Esophagus squamous epithelium (tissue), 5 donors: Measurements from ENCODE around the gene ATP11A. TPM values are rescaled to one million over a fixed set of nuclear protein-coding genes. Genes with fewer than 3 reads are reported as not detected.

Experiments
- DNase-seq: peaks from one replicate; lab custom pipeline; 2025; lab: John Stamatoyannopoulos, UW
- H3K27ac ChIP-seq, 4 donors: fragments of 200-600 bp; sonication (generic); one replicate each; pipeline ENCODE4 v1.5.1; 2016 to 2019; ENCODE audit warnings: mild to moderate bottlenecking in 1 of 4
- H3K27me3 ChIP-seq, 4 donors: fragments of 200-600 bp; sonication (generic); 1 replicate in 3 of 4; 2 replicates in 1 of 4; pipeline versions ENCODE4 v1.5.1 to v1.6.0; 2017 to 2021; ENCODE audit warnings: antibody characterized with exemption in 1 of 4
- H3K36me3 ChIP-seq, 3 donors: fragments of 200-600 bp; sonication (generic); one replicate each; pipeline ENCODE4 v1.5.1; 2016 to 2019
- H3K4me1 ChIP-seq, 3 donors: fragments of 200-600 bp; sonication (generic); one replicate each; pipeline ENCODE4 v1.5.1; 2017 to 2019
- H3K4me3 ChIP-seq, 4 donors: fragments of 200-600 bp; sonication (generic); 1 replicate in 3 of 4; 2 replicates in 1 of 4; pipeline ENCODE4 v1.5.1; 2016 to 2019; ENCODE audit warnings: mild to moderate bottlenecking in 2 of 4, moderate library complexity in 1 of 4
- H3K9me3 ChIP-seq, 3 donors: fragments of 200-600 bp; sonication (generic); one replicate each; pipeline ENCODE4 v1.5.1; 2016 to 2019
- POLR2A ChIP-seq, 4 donors: fragments of 450-650 bp; IDR thresholded peaks; one replicate each; pipeline ENCODE4 v1.6.1; 2017; ENCODE audit warnings: antibody characterized with exemption in 4 of 4, mild to moderate bottlenecking in 4 of 4, moderate library complexity in 3 of 4
- WGBS, 2 donors: methylation state at CpG; one replicate each; pipeline ENCODE4 v1.1.5; 2018; 5-methylcytosine and 5-hydroxymethylcytosine counted together
- intact Hi-C: fragments of 100-400 bp; cut with DNase I; formaldehyde crosslinking; loops from one replicate; pipeline ENCODE4 v1.15.0; 2022
- total RNA-seq, 4 donors: library from RNA; depleted of rRNA; stranded (reverse); fragments of >200 nt; gene quantifications; one replicate each; pipeline ENCODE4 v1.1.0, GENCODE V29; 2016
- TF ChIP-seq, protein P1 (sequence below), 6 experiments: fragments of 450-650 bp in 4 of 6; fragments of 200-600 bp in 2 of 6; sonication (generic) in 2 of 6; IDR thresholded peaks; one replicate each; pipeline ENCODE4 v1.5.1; 2016 to 2019; ENCODE audit warnings: antibody characterized with exemption in 6 of 6, mild to moderate bottlenecking in 4 of 6, moderate library complexity in 4 of 6
- donor health status: DM: yes; HTN: yes; CAD: no.

ATP11A gene
- total RNA-seq, 4 donors from 2014 or later = 9.6 to 20.0 (median 16.1) TPM

- TF ChIP-seq POLR2A (IDR thresholded peaks at IDR 0.05) = no peak
- no peak for DNase-seq
- 94 to 97% methylated on average over 27 to 34 of the region's 34 CpGs for WGBS, 2 donors
- intact Hi-C loops = no loop called here
- Histone ChIP-seq H3K27me3 (no peaks in the 10 kb centered on the region), H3K4me3 (no peak overlapping the region), H3K4me1 (peaks cover 7 to 34% (median 13%) of the 10 kb centered on the region in 3 donors), H3K27ac (no peak overlapping the region), H3K9me3 (no peaks in the 10 kb centered on the region), H3K36me3 (no peaks in the 10 kb centered on the region)
Measured at GRCh38 chr13:112696869-112697465, 7.1 kb downstream of the ATP11A start.

DNA sequence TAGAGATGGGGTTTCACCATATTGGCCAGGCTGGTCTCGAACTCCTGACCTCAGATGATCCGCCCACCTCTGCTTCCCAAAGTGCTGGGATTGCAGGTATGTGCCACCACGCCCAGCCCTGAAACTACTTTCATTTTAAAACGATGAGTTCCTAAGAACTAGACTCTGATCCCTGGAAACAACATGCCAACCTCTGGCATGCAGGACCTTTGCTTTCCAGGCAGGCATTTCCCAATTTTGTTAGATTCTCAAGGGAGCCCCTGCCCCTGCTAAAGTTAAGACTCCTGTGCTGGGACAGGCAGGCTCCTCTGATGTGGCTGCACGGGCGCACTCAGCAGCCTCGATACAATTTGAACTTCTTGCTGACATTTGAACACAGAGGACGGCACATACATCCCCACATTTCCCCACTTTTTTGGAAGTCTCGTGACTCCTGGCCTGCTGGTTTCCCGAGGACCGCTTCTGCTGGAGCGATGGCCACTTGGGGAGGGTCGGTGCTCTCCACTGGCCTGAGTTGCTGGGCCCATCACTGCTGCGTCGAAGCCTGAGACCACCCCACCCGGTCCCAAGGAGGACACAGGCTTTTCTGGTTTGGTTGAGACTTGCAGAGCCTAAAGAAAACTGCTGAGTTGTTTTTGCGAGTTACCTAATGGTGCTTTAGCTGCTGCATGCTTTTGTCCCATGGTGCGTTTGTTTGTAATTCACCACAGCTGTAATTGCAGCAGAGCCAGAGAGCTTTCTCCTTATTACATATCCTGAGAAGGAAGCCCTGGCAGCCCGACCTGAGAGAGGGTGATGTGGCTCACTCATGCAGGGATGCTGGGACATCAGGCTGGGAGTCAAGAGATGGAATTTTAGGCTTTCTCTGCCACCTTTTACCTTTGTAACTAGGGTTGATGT lies 8.2 kb downstream of the ATP11A start:
- Histone ChIP-seq H3K27ac (no peak overlapping the region), H3K27me3 (no peaks in the 10 kb centered on the region), H3K4me1 (peaks cover 5 to 32% (median 7%) of the 10 kb centered on the region in 3 donors), H3K9me3 (no peaks in the 10 kb centered on the region), H3K36me3 (no peaks in the 10 kb centered on the region), H3K4me3 (no peak overlapping the region)
- no peak for DNase-seq
- intact Hi-C loops = no loop called here
- WGBS, 2 donors = 48 to 58% methylated on average over 9 to 13 of the region's 19 CpGs
- TF ChIP-seq POLR2A (IDR thresholded peaks at IDR 0.05) = no peak
- TF ChIP-seq, protein P1, sequence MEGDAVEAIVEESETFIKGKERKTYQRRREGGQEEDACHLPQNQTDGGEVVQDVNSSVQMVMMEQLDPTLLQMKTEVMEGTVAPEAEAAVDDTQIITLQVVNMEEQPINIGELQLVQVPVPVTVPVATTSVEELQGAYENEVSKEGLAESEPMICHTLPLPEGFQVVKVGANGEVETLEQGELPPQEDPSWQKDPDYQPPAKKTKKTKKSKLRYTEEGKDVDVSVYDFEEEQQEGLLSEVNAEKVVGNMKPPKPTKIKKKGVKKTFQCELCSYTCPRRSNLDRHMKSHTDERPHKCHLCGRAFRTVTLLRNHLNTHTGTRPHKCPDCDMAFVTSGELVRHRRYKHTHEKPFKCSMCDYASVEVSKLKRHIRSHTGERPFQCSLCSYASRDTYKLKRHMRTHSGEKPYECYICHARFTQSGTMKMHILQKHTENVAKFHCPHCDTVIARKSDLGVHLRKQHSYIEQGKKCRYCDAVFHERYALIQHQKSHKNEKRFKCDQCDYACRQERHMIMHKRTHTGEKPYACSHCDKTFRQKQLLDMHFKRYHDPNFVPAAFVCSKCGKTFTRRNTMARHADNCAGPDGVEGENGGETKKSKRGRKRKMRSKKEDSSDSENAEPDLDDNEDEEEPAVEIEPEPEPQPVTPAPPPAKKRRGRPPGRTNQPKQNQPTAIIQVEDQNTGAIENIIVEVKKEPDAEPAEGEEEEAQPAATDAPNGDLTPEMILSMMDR (IDR thresholded peaks at IDR 0.05) = no peak

DNA sequence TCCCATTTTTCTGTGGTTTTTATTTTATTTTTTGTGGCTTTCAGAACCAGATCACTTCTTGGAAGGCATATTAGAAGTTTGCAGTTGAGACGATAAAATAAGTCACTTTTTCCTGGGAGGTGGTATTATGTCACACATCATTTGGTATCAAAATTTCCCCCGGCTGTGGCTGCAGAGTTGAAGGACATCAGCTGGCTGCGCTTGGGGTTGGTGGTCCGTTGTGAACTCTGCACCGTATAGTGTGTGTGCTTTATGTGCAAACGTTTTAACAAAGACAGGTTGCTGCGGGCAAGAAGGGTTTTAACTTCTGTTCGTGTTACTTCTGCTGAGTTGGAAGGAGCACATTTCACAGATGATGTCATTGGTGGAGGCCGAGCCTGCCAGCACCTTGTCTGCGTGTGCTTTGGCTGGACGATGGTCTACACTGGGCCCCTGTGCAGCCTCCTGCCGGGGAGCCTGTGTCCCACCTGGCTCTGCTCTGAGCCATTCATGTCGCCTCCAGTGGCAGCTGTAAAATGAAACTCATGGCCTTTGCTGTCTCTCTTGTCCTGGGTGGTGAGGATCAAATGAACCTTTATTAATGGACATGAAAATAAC lies 9.6 kb downstream of the ATP11A start:
- H3K9me3 ChIP-seq = no peaks in the 10 kb centered on the region
- H3K4me3 ChIP-seq = no peak overlapping the region
- DNase-seq = no peak
- 83 to 87% methylated on average over 11 to 13 of the region's 13 CpGs for WGBS, 2 donors
- no peak overlapping the region for H3K27ac ChIP-seq
- no peaks in the 10 kb centered on the region for H3K36me3 ChIP-seq
- H3K4me1 ChIP-seq = peaks cover under 1 to 32% (median 4%) of the 10 kb centered on the region in 3 donors
- TF ChIP-seq, protein P1 (IDR thresholded peaks at IDR 0.05) = no peak
- TF ChIP-seq POLR2A (IDR thresholded peaks at IDR 0.05) = no peak
- intact Hi-C loops = no loop called here
- H3K27me3 ChIP-seq = no peaks in the 10 kb centered on the region

- intact Hi-C loops = no loop called here
- H3K9me3 ChIP-seq = no peaks in the 10 kb centered on the region
- 89 to 96% methylated on average over 13 to 26 of the region's 32 CpGs for WGBS, 2 donors
- no peaks in the 10 kb centered on the region for H3K27me3 ChIP-seq
- H3K4me1 ChIP-seq = peaks cover 0 to 35% (median 4%) of the 10 kb centered on the region in 3 donors
- no peaks in the 10 kb centered on the region for H3K36me3 ChIP-seq
- no peak for DNase-seq
- no peak overlapping the region for H3K4me3 ChIP-seq
- TF ChIP-seq, protein P1 (IDR thresholded peaks at IDR 0.05) = no peak
- TF ChIP-seq POLR2A (IDR thresholded peaks at IDR 0.05) = no peak
- H3K27ac ChIP-seq = peak overlapping the region in 1 of 4 donors; percentile 44
Measured at GRCh38 chr13:112700291-112701060, 10.6 kb downstream of the ATP11A start.

DNA sequence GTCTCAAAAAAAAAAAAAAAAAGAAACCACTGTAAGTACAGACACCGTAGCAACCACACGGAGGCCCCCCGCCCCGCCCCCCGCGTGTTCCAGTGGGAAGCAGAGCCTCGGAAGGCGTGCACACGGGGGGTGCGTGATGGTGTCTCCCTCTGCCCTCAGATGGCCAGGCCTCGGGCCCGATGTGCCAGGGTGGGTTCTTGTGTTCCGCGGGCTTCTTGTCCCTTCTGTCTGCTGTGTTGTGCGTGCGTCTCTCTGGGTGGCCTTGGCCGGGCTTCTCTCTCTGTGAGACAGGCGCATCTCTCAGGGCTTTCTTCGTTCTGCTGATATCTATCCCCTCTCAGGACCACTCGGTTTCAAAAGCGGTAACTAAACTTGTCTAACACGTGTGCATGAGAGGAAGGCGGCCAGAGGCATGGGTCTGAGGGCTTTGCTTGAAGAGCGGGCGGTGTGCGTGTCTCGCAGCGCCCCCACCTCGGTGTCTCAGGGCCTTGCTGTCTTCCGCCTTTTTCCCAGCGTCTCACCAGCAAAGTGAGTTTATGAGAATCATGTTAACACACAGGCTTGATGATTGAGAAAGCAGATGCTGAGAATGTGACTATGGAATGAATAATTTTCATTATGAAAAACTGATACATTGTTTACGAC lies 12.6 kb downstream of the ATP11A start:
- no peak for TF ChIP-seq POLR2A (IDR thresholded peaks at IDR 0.05)
- TF ChIP-seq, protein P1 (IDR thresholded peaks at IDR 0.05) = no peak
- DNase-seq = no peak
- Histone ChIP-seq H3K4me1 (peaks cover 0 to 35% (median 4%) of the 10 kb centered on the region in 3 donors), H3K9me3 (no peaks in the 10 kb centered on the region), H3K4me3 (no peak overlapping the region), H3K27me3 (no peaks in the 10 kb centered on the region), H3K36me3 (no peaks in the 10 kb centered on the region), H3K27ac (no peak overlapping the region)
- 90 to 91% methylated on average over 26 to 28 of the region's 32 CpGs for WGBS, 2 donors
- intact Hi-C loops = no loop called here
